ENCODE data around the gene CTLA4.

CTLA4 gene

DNA sequence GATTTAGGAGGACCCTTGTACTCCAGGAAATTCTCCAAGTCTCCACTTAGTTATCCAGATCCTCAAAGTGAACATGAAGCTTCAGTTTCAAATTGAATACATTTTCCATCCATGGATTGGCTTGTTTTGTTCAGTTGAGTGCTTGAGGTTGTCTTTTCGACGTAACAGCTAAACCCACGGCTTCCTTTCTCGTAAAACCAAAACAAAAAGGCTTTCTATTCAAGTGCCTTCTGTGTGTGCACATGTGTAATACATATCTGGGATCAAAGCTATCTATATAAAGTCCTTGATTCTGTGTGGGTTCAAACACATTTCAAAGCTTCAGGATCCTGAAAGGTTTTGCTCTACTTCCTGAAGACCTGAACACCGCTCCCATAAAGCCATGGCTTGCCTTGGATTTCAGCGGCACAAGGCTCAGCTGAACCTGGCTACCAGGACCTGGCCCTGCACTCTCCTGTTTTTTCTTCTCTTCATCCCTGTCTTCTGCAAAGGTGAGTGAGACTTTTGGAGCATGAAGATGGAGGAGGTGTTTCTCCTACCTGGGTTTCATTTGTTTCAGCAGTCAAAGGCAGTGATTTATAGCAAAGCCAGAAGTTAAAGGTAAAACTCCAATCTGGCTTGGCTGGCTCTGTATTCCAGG is at the start of gene CTLA4:
Gene CTLA4, plus strand, starts transcription at position 211 of the 640 bp plus-strand sequence. Its CDS starts 172 bp downstream, at position 383.
- DNase-seq (ENCODE audit: low read depth), result no peak
- no peak within 1 kb of the TSS for H3K4me3 ChIP-seq (ENCODE audit: low read depth, low read length)
- TF ChIP-seq, protein P1, sequence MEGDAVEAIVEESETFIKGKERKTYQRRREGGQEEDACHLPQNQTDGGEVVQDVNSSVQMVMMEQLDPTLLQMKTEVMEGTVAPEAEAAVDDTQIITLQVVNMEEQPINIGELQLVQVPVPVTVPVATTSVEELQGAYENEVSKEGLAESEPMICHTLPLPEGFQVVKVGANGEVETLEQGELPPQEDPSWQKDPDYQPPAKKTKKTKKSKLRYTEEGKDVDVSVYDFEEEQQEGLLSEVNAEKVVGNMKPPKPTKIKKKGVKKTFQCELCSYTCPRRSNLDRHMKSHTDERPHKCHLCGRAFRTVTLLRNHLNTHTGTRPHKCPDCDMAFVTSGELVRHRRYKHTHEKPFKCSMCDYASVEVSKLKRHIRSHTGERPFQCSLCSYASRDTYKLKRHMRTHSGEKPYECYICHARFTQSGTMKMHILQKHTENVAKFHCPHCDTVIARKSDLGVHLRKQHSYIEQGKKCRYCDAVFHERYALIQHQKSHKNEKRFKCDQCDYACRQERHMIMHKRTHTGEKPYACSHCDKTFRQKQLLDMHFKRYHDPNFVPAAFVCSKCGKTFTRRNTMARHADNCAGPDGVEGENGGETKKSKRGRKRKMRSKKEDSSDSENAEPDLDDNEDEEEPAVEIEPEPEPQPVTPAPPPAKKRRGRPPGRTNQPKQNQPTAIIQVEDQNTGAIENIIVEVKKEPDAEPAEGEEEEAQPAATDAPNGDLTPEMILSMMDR (conservative IDR thresholded peaks at IDR 0.05; ENCODE audit: low read depth, low read length), result no peak

DNA sequence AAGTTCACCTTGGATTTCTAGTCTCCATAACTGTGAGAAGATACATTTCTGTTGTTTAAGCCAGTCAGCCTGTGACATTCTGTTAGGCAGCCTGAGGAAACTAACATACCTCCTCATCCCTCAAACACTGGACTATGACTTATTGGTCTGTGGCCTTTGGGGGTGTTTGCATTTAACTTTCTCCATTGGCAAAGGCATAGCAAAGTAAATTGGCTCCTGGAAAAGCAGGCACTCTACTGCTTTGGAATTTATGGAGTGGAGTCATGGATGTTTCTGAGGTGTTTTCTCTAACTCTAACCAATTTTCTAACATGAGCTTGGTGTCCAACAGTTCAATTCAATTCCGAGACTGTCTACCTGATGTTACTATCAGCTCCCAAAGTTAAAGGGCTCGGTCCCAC is 48.9 kb upstream of the CTLA4 start:
- no peak for DNase-seq (ENCODE audit: low read depth)
- TF ChIP-seq, protein P1 (conservative IDR thresholded peaks at IDR 0.05; ENCODE audit: low read depth, low read length), result no peak
- no peak overlapping the region for H3K4me3 ChIP-seq (ENCODE audit: low read depth, low read length)

DNA sequence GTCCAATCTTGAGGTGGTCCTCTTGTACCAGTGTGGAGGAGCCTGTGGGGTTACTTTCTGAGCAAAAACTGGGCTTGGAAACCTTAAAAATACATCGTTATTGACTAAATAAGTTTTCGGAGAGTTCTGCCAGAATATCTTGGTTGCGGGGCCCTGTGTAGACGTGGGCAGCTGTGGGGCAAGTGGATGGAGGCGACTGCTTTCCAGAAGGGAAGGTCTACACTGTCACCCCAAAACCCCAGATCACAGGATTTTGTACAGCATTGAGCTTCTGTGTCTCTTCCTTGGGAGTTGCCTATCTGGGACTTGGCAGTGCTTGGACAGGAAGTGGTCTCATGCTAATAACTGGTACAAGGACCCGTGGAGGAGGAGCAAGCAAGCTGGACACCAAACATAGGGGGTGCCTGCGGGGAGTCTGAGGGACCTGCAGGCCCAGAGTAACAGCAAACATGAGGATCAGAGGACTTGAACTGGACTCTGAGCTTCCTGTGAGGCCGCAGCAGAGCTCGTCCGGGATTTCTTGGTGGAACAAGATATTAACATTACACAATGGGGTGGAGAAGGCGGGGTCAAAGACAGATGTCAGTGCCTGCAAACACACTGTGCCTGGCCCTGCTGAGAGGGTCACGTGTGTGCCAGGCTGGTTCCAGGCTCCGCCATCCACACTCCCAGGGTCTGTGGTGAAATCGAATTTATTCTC is 48.0 kb upstream of the CTLA4 start:
- DNase-seq (ENCODE audit: low read depth), result peak; percentile 28
- TF ChIP-seq, protein P1 (conservative IDR thresholded peaks at IDR 0.05; ENCODE audit: low read depth, low read length), result no peak

DNA sequence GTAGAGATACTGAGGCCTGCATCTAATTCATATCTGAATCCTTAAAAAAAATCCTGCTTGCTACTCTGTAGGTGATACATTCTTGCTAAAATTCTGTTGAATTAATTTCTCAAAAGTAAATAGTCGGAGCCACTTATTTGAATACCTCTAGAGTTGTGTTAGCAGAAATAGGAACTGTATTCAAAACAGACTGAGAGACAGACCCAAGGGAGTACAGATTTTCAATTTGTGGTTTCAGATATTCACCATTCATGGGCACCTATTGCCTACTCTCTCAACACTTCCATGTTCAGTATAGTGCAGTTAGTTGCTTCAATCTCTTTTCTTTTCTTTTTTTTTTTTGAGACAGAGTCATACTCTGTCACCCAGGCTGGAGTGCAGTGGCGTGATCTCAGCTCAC is 46.6 kb upstream of the CTLA4 start:
- TF ChIP-seq, protein P1 (conservative IDR thresholded peaks at IDR 0.05; ENCODE audit: low read depth, low read length), result no peak
- no peak for DNase-seq (ENCODE audit: low read depth)
- H3K4me3 ChIP-seq (ENCODE audit: low read depth, low read length), result no peak overlapping the region

More for the DNA sequence above, 48.0 kb upstream of the CTLA4 start:
- no peak overlapping the region for H3K4me3 ChIP-seq (ENCODE audit: low read depth, low read length)

DNA sequence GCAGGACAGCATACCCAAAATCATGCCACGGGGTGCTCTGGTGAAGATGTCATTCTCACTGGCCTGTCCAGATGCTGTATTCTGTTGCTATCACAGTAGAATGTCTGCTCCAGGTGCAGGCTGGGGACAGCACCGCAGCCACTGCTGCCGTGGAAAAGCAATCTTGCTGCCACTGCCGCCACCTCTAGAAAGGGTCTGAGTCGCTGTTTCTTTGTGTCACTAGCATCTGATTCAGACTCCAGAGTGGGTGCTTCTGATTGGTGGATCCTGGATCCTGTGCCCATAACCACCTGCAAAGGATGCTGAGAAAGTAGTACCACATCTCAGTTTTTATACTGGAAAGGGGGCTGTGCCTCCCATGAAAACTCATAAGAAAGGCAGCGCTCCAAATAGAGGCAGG is 45.3 kb upstream of the CTLA4 start:
- no peak overlapping the region for H3K4me3 ChIP-seq (ENCODE audit: low read depth, low read length)
- TF ChIP-seq, protein P1 (conservative IDR thresholded peaks at IDR 0.05; ENCODE audit: low read depth, low read length), result no peak
- DNase-seq (ENCODE audit: low read depth), result no peak

DNA sequence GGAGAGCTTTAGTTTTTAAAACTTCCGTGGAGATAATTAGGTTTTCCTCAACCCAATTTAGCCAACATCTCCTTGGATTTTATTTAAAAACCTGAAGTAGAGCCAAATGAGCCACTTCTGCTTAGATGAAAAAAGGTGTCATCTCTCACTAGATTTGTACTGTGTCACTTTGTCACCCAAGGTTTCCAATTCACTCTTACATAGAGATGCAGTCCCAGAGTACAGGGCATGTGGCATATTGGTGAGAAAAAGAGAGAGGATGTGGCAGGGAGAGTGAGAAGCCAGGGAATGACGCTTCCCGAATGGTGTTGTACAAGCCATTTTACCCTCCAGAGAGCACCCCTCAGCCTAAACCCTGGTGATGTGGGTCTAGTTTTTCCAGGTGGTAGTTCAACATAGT is 44.4 kb upstream of the CTLA4 start:
- TF ChIP-seq, protein P1 (conservative IDR thresholded peaks at IDR 0.05; ENCODE audit: low read depth, low read length), result no peak
- no peak for DNase-seq (ENCODE audit: low read depth)
- H3K4me3 ChIP-seq (ENCODE audit: low read depth, low read length), result no peak overlapping the region

DNA sequence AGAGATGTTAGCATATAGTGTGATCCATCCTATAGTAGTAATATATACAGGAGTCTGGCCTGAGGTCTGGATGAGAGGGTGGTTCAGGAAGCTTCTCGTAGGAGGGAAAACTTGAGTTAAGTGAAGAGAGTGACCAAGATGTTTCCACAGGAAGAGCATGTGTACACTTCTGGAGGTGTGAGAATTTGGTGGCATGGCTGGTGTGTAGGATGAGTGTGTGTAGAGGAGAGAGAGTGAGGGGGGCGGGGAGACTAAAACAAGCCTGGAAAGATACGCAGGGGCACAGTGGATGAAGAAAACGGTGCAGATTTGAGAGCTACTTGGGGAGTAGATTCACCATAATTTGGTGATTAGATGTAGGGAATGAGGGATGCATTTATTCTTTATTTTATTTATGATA is 43.5 kb upstream of the CTLA4 start:
- TF ChIP-seq, protein P1 (conservative IDR thresholded peaks at IDR 0.05; ENCODE audit: low read depth, low read length), result no peak
- no peak overlapping the region for H3K4me3 ChIP-seq (ENCODE audit: low read depth, low read length)
- no peak for DNase-seq (ENCODE audit: low read depth)

Measured in choroid plexus epithelial cell (primary cell).